NCI-H2081 (cell line): ENCODE results near the gene HM13.
"Not testable (repeated sequence)": the region's sequence is repeated elsewhere in the genome, so short reads cannot be mapped to it uniquely, and the experiment has no call there.

Experiments
- DNase-seq, 2 experiments: peaks; one replicate each; lab custom pipeline; 2025; lab: John Stamatoyannopoulos, UW

The HM13 gene

GRCh38 chr20:31502884-31503673 is 11.2 kb upstream of the HM13 start:
- peak; percentile 69 to 76 for DNase-seq

- no peak for DNase-seq
Observed at GRCh38 chr20:31505903-31506302, 8.3 kb upstream of the HM13 start.

- no peak for DNase-seq
Observed at GRCh38 chr20:31508517-31509244, 5.6 kb upstream of the HM13 start.

GRCh38 chr20:31515072-31515774 is 981 bp downstream of the HM13 start:
- DNase-seq = no peak

- DNase-seq = no peak
Observed at GRCh38 chr20:31515775-31516107, 1.5 kb downstream of the HM13 start.

- DNase-seq = no peak
Observed at GRCh38 chr20:31516166-31516565, 1.9 kb downstream of the HM13 start.

- no peak for DNase-seq
Observed at GRCh38 chr20:31516651-31517050, 2.4 kb downstream of the HM13 start.

GRCh38 chr20:31517373-31517772 is 3.1 kb downstream of the HM13 start:
- DNase-seq = peak; percentile 24 to 68

- not testable (repeated sequence) for DNase-seq
Observed at GRCh38 chr20:31521267-31521666, 7.0 kb downstream of the HM13 start.

- no peak for DNase-seq
Observed at GRCh38 chr20:31522731-31523130, 8.5 kb downstream of the HM13 start.

- DNase-seq = no peak
Observed at GRCh38 chr20:31523361-31524283, 9.4 kb downstream of the HM13 start.

- no peak for DNase-seq
Observed at GRCh38 chr20:31527266-31527665, 13.0 kb downstream of the HM13 start.

GRCh38 chr20:31535298-31535697 is 21.1 kb downstream of the HM13 start:
- no peak for DNase-seq

- no peak for DNase-seq
Observed at GRCh38 chr20:31536575-31536974, 22.3 kb downstream of the HM13 start.

GRCh38 chr20:31537116-31537871 is 23.1 kb downstream of the HM13 start:
- DNase-seq = no peak

- DNase-seq = no peak
Observed at GRCh38 chr20:31537890-31538289, 23.6 kb downstream of the HM13 start.

- no peak for DNase-seq
Observed at GRCh38 chr20:31538326-31538725, 24.1 kb downstream of the HM13 start.

- DNase-seq = not testable (repeated sequence)
Observed at GRCh38 chr20:31539636-31540035, 25.4 kb downstream of the HM13 start.

GRCh38 chr20:31540406-31540805 is 26.2 kb downstream of the HM13 start:
- no peak for DNase-seq

GRCh38 chr20:31542201-31542842 is 28.1 kb downstream of the HM13 start:
- DNase-seq = no peak

- DNase-seq = no peak
Observed at GRCh38 chr20:31542963-31543362, 28.7 kb downstream of the HM13 start.
